Ovary (tissue), 3 donors: ENCODE data around the gene LGALS7B.

Experiments
- CTCF ChIP-seq, 3 donors: fragments of 450-650 bp in 2 of 3; fragments of 200-600 bp in 1 of 3; IDR thresholded peaks; one replicate each; pipeline versions ENCODE4 v1.5.1 to v1.8.0; 2016 to 2022; ENCODE audit warnings: antibody characterized with exemption in 3 of 3, mild to moderate bottlenecking in 1 of 3
- POLR2A ChIP-seq: fragments of 450-650 bp; IDR thresholded peaks from one replicate; pipeline ENCODE4 v1.6.1; 2017; ENCODE audit warnings: antibody characterized with exemption, mild to moderate bottlenecking, moderate library complexity
- donor health status: DM: no; HTN: no; CAD: no.

- TF ChIP-seq CTCF (IDR thresholded peaks at IDR 0.05) (no peak), POLR2A (no peak)
Measured at GRCh38 chr19:38819231-38819920, 30.4 kb downstream of the LGALS7B start.
